Immature natural killer cell (primary cell): Measurements from ENCODE around the gene WDR5B. TPM values are rescaled to one million over a fixed set of nuclear protein-coding genes. Genes with fewer than 3 reads are reported as not detected.

ENCODE experiments used
- DNase-seq, 3 donors: peaks; one replicate each; pipeline ENCODE4 v3.0.0; 2022; ENCODE audit warnings: mixed read lengths in 1 of 3
- H3K27ac Mint-ChIP-seq, 6 donors: one replicate each; pipeline ENCODE4 v1.8.0; 2020; ENCODE audit warnings: mixed read lengths in 6 of 6, mild to moderate bottlenecking in 5 of 6, inconsistent platforms in 4 of 6, moderate library complexity in 3 of 6
- H3K27me3 Mint-ChIP-seq, 3 donors: one replicate each; pipeline ENCODE4 v1.8.0; 2020 to 2021; ENCODE audit warnings: low read depth in 3 of 3, mild to moderate bottlenecking in 3 of 3, mixed read lengths in 3 of 3, moderate library complexity in 3 of 3, inconsistent platforms in 1 of 3
- H3K36me3 Mint-ChIP-seq, 3 donors: one replicate each; pipeline ENCODE4 v1.8.0; 2020; ENCODE audit warnings: mixed read lengths in 3 of 3, inconsistent platforms in 2 of 3, mild to moderate bottlenecking in 2 of 3
- H3K4me1 Mint-ChIP-seq, 2 donors: one replicate each; pipeline ENCODE4 v1.8.0; 2020; ENCODE audit warnings: inconsistent platforms in 2 of 2, mild to moderate bottlenecking in 2 of 2, mixed read lengths in 2 of 2, moderate library complexity in 1 of 2
- H3K4me3 Mint-ChIP-seq, 5 donors: one replicate each; pipeline ENCODE4 v1.8.0; 2020; ENCODE audit warnings: mild to moderate bottlenecking in 5 of 5, mixed read lengths in 5 of 5, inconsistent platforms in 3 of 5, moderate library complexity in 3 of 5
- H3K9me3 Mint-ChIP-seq, 6 donors: one replicate each; pipeline ENCODE4 v1.8.0; 2020; ENCODE audit warnings: mild to moderate bottlenecking in 6 of 6, mixed read lengths in 6 of 6, inconsistent platforms in 4 of 6, moderate library complexity in 3 of 6
- polyA plus RNA-seq, 3 donors: library from polyadenylated mRNA; unstranded; fragments of 300-500 nt; fragmentation: Illumina TruSeq; gene quantifications; one replicate each; pipeline ENCODE4 v1.2.3, GENCODE V29; 2021

Gene WDR5B
- polyA plus RNA-seq, 3 donors from 2014 or later, result 0.70 to 2.2 (median 1.3) TPM

- no peak for DNase-seq
- Mint-ChIP-seq H3K27me3 (peaks cover 0 to 1% (median 0%) of the 10 kb centered on the region in 3 donors), H3K4me3 (no peak overlapping the region), H3K9me3 (no peaks in the 10 kb centered on the region), H3K27ac (no peak overlapping the region), H3K36me3 (peaks cover 0 to 9% (median 9%) of the 10 kb centered on the region in 3 donors), H3K4me1 (no peaks in the 10 kb centered on the region)
Observed at GRCh38 chr3:122398920-122399319, 16.9 kb downstream of the WDR5B start.

GRCh38 chr3:122397201-122397600, 18.7 kb downstream of the WDR5B start:
- H3K36me3 Mint-ChIP-seq, result no peaks in the 10 kb centered on the region
- no peak for DNase-seq
- H3K4me3 Mint-ChIP-seq, result no peak overlapping the region
- peaks cover 0 to 1% (median 0%) of the 10 kb centered on the region in 3 donors for H3K27me3 Mint-ChIP-seq
- no peak overlapping the region for H3K27ac Mint-ChIP-seq
- H3K4me1 Mint-ChIP-seq, result no peaks in the 10 kb centered on the region
- no peaks in the 10 kb centered on the region for H3K9me3 Mint-ChIP-seq

- Mint-ChIP-seq H3K27ac (no peak overlapping the region), H3K4me1 (no peaks in the 10 kb centered on the region), H3K4me3 (no peak overlapping the region), H3K27me3 (peaks cover 0 to 2% (median 0%) of the 10 kb centered on the region in 3 donors), H3K36me3 (no peaks in the 10 kb centered on the region), H3K9me3 (no peaks in the 10 kb centered on the region)
- no peak for DNase-seq
Observed at GRCh38 chr3:122396511-122396910, 19.4 kb downstream of the WDR5B start.

GRCh38 chr3:122395582-122395981, 20.3 kb downstream of the WDR5B start:
- DNase-seq, result no peak
- no peak overlapping the region for H3K27ac Mint-ChIP-seq
- no peaks in the 10 kb centered on the region for H3K36me3 Mint-ChIP-seq
- peaks cover 0 to 2% (median 0%) of the 10 kb centered on the region in 3 donors for H3K27me3 Mint-ChIP-seq
- no peak overlapping the region for H3K4me3 Mint-ChIP-seq
- no peaks in the 10 kb centered on the region for H3K9me3 Mint-ChIP-seq
- no peaks in the 10 kb centered on the region for H3K4me1 Mint-ChIP-seq

GRCh38 chr3:122394173-122394572, 21.7 kb downstream of the WDR5B start:
- Mint-ChIP-seq H3K27ac (no peak overlapping the region), H3K36me3 (no peaks in the 10 kb centered on the region), H3K4me1 (no peaks in the 10 kb centered on the region)

GRCh38 chr3:122392868-122393844, 22.7 kb downstream of the WDR5B start:
- Mint-ChIP-seq H3K4me3 (no peak overlapping the region), H3K27me3 (peaks cover 0 to 4% (median 0%) of the 10 kb centered on the region in 3 donors), H3K36me3 (peaks cover 0 to 4% (median 0%) of the 10 kb centered on the region in 3 donors), H3K27ac (no peak overlapping the region), H3K4me1 (no peaks in the 10 kb centered on the region), H3K9me3 (no peaks in the 10 kb centered on the region)
- DNase-seq, result peak; percentile 23 to 46 (median 43)

More at GRCh38 chr3:122394173-122394572, 21.7 kb downstream of the WDR5B start:
- no peak for DNase-seq
- no peaks in the 10 kb centered on the region for H3K9me3 Mint-ChIP-seq
- peaks cover 0 to 3% (median 0%) of the 10 kb centered on the region in 3 donors for H3K27me3 Mint-ChIP-seq
- no peak overlapping the region for H3K4me3 Mint-ChIP-seq

- no peak overlapping the region for H3K27ac Mint-ChIP-seq
- DNase-seq, result no peak
- H3K9me3 Mint-ChIP-seq, result no peaks in the 10 kb centered on the region
- no peak overlapping the region for H3K4me3 Mint-ChIP-seq
- H3K4me1 Mint-ChIP-seq, result no peaks in the 10 kb centered on the region
- H3K36me3 Mint-ChIP-seq, result peaks cover 0 to 8% (median 4%) of the 10 kb centered on the region in 3 donors
- peaks cover 0 to 6% (median 0%) of the 10 kb centered on the region in 3 donors for H3K27me3 Mint-ChIP-seq
Observed at GRCh38 chr3:122391681-122392446, 24.0 kb downstream of the WDR5B start.

GRCh38 chr3:122390665-122391064, 25.2 kb downstream of the WDR5B start:
- peaks cover 0 to 3% of the 10 kb centered on the region in 2 donors for H3K4me1 Mint-ChIP-seq
- DNase-seq, result no peak
- H3K36me3 Mint-ChIP-seq, result peaks cover 0 to 8% (median 4%) of the 10 kb centered on the region in 3 donors
- no peaks in the 10 kb centered on the region for H3K9me3 Mint-ChIP-seq
- peaks cover 0 to 6% (median 0%) of the 10 kb centered on the region in 3 donors for H3K27me3 Mint-ChIP-seq
- no peak overlapping the region for H3K27ac Mint-ChIP-seq
- H3K4me3 Mint-ChIP-seq, result no peak overlapping the region

- no peak overlapping the region for H3K27ac Mint-ChIP-seq
- peaks cover 0 to 8% (median 4%) of the 10 kb centered on the region in 3 donors for H3K36me3 Mint-ChIP-seq
- H3K4me3 Mint-ChIP-seq, result no peak overlapping the region
- no peak for DNase-seq
- no peaks in the 10 kb centered on the region for H3K9me3 Mint-ChIP-seq
- peaks cover 1 to 11% of the 10 kb centered on the region in 2 donors for H3K4me1 Mint-ChIP-seq
- H3K27me3 Mint-ChIP-seq, result peaks cover 0 to 6% (median 0%) of the 10 kb centered on the region in 3 donors
Observed at GRCh38 chr3:122389892-122390291, 26.0 kb downstream of the WDR5B start.

- Mint-ChIP-seq H3K9me3 (no peaks in the 10 kb centered on the region), H3K4me3 (no peak overlapping the region), H3K27ac (no peak overlapping the region), H3K4me1 (peaks cover 7 to 17% of the 10 kb centered on the region in 2 donors), H3K36me3 (peaks cover 0 to 8% (median 4%) of the 10 kb centered on the region in 3 donors), H3K27me3 (peaks cover 0 to 5% (median 0%) of the 10 kb centered on the region in 3 donors)
- DNase-seq, result no peak
Observed at GRCh38 chr3:122389197-122389596, 26.7 kb downstream of the WDR5B start.

GRCh38 chr3:122387709-122388108, 28.2 kb downstream of the WDR5B start:
- Mint-ChIP-seq H3K4me3 (no peak overlapping the region), H3K27me3 (peaks cover 0 to 5% (median 0%) of the 10 kb centered on the region in 3 donors), H3K36me3 (peaks cover 0 to 8% (median 4%) of the 10 kb centered on the region in 3 donors), H3K4me1 (peaks cover 18 to 28% of the 10 kb centered on the region in 2 donors), H3K27ac (no peak overlapping the region), H3K9me3 (no peaks in the 10 kb centered on the region)
- no peak for DNase-seq

- H3K4me3 Mint-ChIP-seq, result peak within 1 kb of the TSS; percentile 90 to 97 (median 94)
- peaks cover 0 to 2% (median 0%) of the 10 kb centered on the region in 3 donors for H3K27me3 Mint-ChIP-seq
- H3K36me3 Mint-ChIP-seq, result peaks cover 0 to 8% (median 4%) of the 10 kb centered on the region in 3 donors
- peak within 1 kb of the TSS; percentile 77 to 96 (median 93) for H3K27ac Mint-ChIP-seq
- peak; percentile 91 to 92 (median 91) for DNase-seq
- no peaks in the 10 kb centered on the region for H3K9me3 Mint-ChIP-seq
- peaks cover 25 to 42% of the 10 kb centered on the region in 2 donors for H3K4me1 Mint-ChIP-seq
Observed at GRCh38 chr3:122383771-122384697, 31.8 kb downstream of the WDR5B start, which contains the start of gene FAM162A. Gene FAM162A, plus strand, starts transcription at chr3:122384182. Its CDS starts 84 bp downstream, at chr3:122384266.
